Progenitor cell of endocrine pancreas (in vitro differentiated cells): ENCODE measurements around the gene TPCN1. TPM values are rescaled to one million over a fixed set of nuclear protein-coding genes. Genes with fewer than 3 reads are reported as not detected.

ENCODE experiments used
- DNase-seq: peaks from one replicate; pipeline ENCODE4 v3.0.0; 2021; ENCODE audit warnings: low spot score; ENCODE audit not compliant: unreplicated experiment
- H3K27ac Mint-ChIP-seq: 2 replicates; pipeline ENCODE4 v1.8.0; 2021; ENCODE audit warnings: mild to moderate bottlenecking, moderate library complexity, mixed read lengths
- H3K27me3 Mint-ChIP-seq: 2 replicates; pipeline ENCODE4 v1.8.0; 2021; ENCODE audit warnings: mixed read lengths
- H3K36me3 Mint-ChIP-seq: 2 replicates; pipeline ENCODE4 v1.8.0; 2022; ENCODE audit warnings: mixed read lengths; ENCODE audit not compliant: insufficient read depth
- H3K4me1 Mint-ChIP-seq: 2 replicates; pipeline ENCODE4 v1.8.0; 2021; ENCODE audit warnings: low read depth, mixed read lengths
- H3K4me3 Mint-ChIP-seq: 2 replicates; pipeline ENCODE4 v1.8.0; 2021; ENCODE audit warnings: low read depth, mild to moderate bottlenecking, moderate library complexity, mixed read lengths
- H3K9me3 Mint-ChIP-seq: 2 replicates; pipeline ENCODE4 v1.8.0; 2021; ENCODE audit warnings: low read depth, mixed read lengths
- total RNA-seq: library from RNA; stranded (reverse); gene quantifications from 2 replicates; pipeline ENCODE4 v1.2.1, GENCODE V29; 2021
- TF ChIP-seq, protein P1 (sequence below): fragments of 200-600 bp; sonication (generic); IDR thresholded peaks from one replicate; pipeline ENCODE4 v1.5.0; 2021; ENCODE audit warnings: antibody characterized with exemption, mild to moderate bottlenecking; ENCODE audit not compliant: unreplicated experiment

The TPCN1 gene
- total RNA-seq, 1 donor from 2014 or later = 34.1 TPM

- TF ChIP-seq, protein P1, sequence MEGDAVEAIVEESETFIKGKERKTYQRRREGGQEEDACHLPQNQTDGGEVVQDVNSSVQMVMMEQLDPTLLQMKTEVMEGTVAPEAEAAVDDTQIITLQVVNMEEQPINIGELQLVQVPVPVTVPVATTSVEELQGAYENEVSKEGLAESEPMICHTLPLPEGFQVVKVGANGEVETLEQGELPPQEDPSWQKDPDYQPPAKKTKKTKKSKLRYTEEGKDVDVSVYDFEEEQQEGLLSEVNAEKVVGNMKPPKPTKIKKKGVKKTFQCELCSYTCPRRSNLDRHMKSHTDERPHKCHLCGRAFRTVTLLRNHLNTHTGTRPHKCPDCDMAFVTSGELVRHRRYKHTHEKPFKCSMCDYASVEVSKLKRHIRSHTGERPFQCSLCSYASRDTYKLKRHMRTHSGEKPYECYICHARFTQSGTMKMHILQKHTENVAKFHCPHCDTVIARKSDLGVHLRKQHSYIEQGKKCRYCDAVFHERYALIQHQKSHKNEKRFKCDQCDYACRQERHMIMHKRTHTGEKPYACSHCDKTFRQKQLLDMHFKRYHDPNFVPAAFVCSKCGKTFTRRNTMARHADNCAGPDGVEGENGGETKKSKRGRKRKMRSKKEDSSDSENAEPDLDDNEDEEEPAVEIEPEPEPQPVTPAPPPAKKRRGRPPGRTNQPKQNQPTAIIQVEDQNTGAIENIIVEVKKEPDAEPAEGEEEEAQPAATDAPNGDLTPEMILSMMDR = no peak
- DNase-seq = no peak
Measured at GRCh38 chr12:113276306-113276705, 55.0 kb downstream of the TPCN1 start.

DNA sequence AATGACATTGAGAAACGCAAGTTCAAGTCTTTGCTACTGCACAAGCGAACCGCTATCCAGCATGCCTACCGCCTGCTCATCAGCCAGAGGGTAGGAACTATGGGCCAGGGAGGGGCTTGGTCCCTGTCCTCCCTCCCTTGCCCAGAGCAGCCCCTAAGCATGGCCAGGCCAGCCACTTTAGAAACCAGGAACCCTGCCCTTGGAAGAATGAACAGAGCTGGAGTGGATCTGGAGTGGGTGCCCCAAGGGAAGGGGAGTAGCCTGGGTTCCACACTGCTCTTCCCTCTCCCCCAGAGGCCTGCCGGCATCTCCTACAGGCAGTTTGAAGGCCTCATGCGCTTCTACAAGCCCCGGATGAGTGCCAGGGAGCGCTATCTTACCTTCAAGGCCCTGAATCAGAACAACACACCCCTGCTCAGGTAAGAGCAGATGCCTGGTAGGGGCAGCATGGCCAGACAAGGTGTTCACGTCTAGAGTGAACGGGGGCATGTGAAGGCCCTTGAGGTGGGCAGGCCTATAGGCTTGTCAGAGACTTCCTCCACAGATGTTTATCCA lies 55.8 kb downstream of the TPCN1 start:
- Mint-ChIP-seq H3K4me1 (peaks cover 7% of the 10 kb centered on the region), H3K4me3 (no peak overlapping the region), H3K36me3 (peaks cover 4% of the 10 kb centered on the region), H3K9me3 (no peaks in the 10 kb centered on the region), H3K27me3 (no peaks in the 10 kb centered on the region), H3K27ac (no peak overlapping the region)
- TF ChIP-seq, protein P1 = no peak
- no peak for DNase-seq

More at GRCh38 chr12:113276306-113276705, 55.0 kb downstream of the TPCN1 start:
- Mint-ChIP-seq H3K4me3 (no peak overlapping the region), H3K4me1 (peaks cover 12% of the 10 kb centered on the region), H3K9me3 (no peaks in the 10 kb centered on the region), H3K27ac (no peak overlapping the region), H3K27me3 (no peaks in the 10 kb centered on the region), H3K36me3 (peaks cover 4% of the 10 kb centered on the region)

GRCh38 chr12:113277511-113277910 lies 56.2 kb downstream of the TPCN1 start:
- H3K4me1 Mint-ChIP-seq = peaks cover 2% of the 10 kb centered on the region
- H3K36me3 Mint-ChIP-seq = peaks cover 4% of the 10 kb centered on the region
- H3K27ac Mint-ChIP-seq = no peak overlapping the region
- no peak for DNase-seq
- no peaks in the 10 kb centered on the region for H3K9me3 Mint-ChIP-seq
- TF ChIP-seq, protein P1 = no peak
- H3K4me3 Mint-ChIP-seq = no peak overlapping the region
- no peaks in the 10 kb centered on the region for H3K27me3 Mint-ChIP-seq

GRCh38 chr12:113278141-113278540 lies 56.9 kb downstream of the TPCN1 start:
- TF ChIP-seq, protein P1 = no peak
- Mint-ChIP-seq H3K9me3 (no peaks in the 10 kb centered on the region), H3K4me3 (no peak overlapping the region), H3K27me3 (no peaks in the 10 kb centered on the region), H3K36me3 (peaks cover 4% of the 10 kb centered on the region), H3K27ac (no peak overlapping the region), H3K4me1 (no peaks in the 10 kb centered on the region)
- DNase-seq = no peak

GRCh38 chr12:113278633-113279032 lies 57.4 kb downstream of the TPCN1 start:
- H3K4me1 Mint-ChIP-seq = no peaks in the 10 kb centered on the region
- DNase-seq = no peak
- TF ChIP-seq, protein P1 = no peak
- no peak overlapping the region for H3K27ac Mint-ChIP-seq
- no peaks in the 10 kb centered on the region for H3K9me3 Mint-ChIP-seq
- H3K36me3 Mint-ChIP-seq = peaks cover 4% of the 10 kb centered on the region
- no peak overlapping the region for H3K4me3 Mint-ChIP-seq
- H3K27me3 Mint-ChIP-seq = no peaks in the 10 kb centered on the region
